Mucosa of descending colon (tissue), 3 donors: ENCODE data around the gene PHF2. TPM values are rescaled to one million over a fixed set of nuclear protein-coding genes. Genes with fewer than 3 reads are reported as not detected.
A peak's percentile ranks its signal among the peaks of the same experiment; 100 is the strongest.

ENCODE experiments used
- ATAC-seq: fragments of 200-7000 bp; cut with Tn5 transposase; one replicate; pipeline ENCODE4 v1.9.1; 2020; ENCODE audit warnings: mild to moderate bottlenecking, moderate library complexity
- DNase-seq, 3 donors: peaks; one replicate each; pipeline ENCODE4 v3.0.0-alpha.2; 2020
- H3K36me3 ChIP-seq: fragments of 200-600 bp; one replicate; pipeline ENCODE4 v1.8.0; 2021; ENCODE audit warnings: low read depth, mild to moderate bottlenecking
- H3K4me1 ChIP-seq: fragments of 200-600 bp; one replicate; pipeline ENCODE4 v1.8.0; 2021; ENCODE audit warnings: low read depth, mild to moderate bottlenecking
- H3K4me3 ChIP-seq: fragments of 200-600 bp; one replicate; pipeline ENCODE4 v1.8.0; 2021; ENCODE audit warnings: mild to moderate bottlenecking
- H3K9me3 ChIP-seq: fragments of 200-600 bp; one replicate; pipeline ENCODE4 v1.8.0; 2021; ENCODE audit warnings: mild to moderate bottlenecking
- CTCF ChIP-seq: fragments of 200-600 bp; IDR thresholded peaks from one replicate; pipeline ENCODE4 v1.8.0; 2022; ENCODE audit warnings: antibody characterized with exemption, mild to moderate bottlenecking
- intact Hi-C, 2 donors: fragments of 100-400 bp; cut with DNase I in 1 of 2; cut with micrococcal nuclease in 1 of 2; formaldehyde crosslinking; loops; one replicate each; pipeline versions ENCODE4 v1.11.0 to v1.11.1; 2022; cut with DNase I, micrococcal nuclease
- total RNA-seq, 3 donors: library from RNA; stranded (reverse); fragmentation: NEBNext Ultra II Directional in 2 of 3; extraction: Animal tissue kit (Norgen Biotek cat#: 25700) in 2 of 3; gene quantifications; one replicate each; pipeline versions ENCODE4 v1.2.1 to v1.2.4, GENCODE V29; 2021 to 2023
- donor health status: DM: no; HTN: no; CAD: no; lungs with moderate emphysema.
- donor health status: DM: no; HTN: no; CAD: no.
- donor health status: DM: no; HTN: yes; CAD: no.

Gene PHF2
- total RNA-seq, 3 donors from 2014 or later: 19.1 to 42.9 (median 21.7) TPM

GRCh38 chr9:93567271-93567959 is 9.0 kb upstream of the PHF2 start:
- DNase-seq: no peak
- peak; percentile 1 for ATAC-seq
- intact Hi-C loops: no loop called here

GRCh38 chr9:93568169-93568568 is 8.2 kb upstream of the PHF2 start:
- H3K9me3 ChIP-seq: peaks cover 3% of the 10 kb centered on the region
- no peak for DNase-seq
- no peak overlapping the region for H3K4me3 ChIP-seq
- intact Hi-C loops: no loop called here
- peaks cover 9% of the 10 kb centered on the region for H3K4me1 ChIP-seq
- no peaks in the 10 kb centered on the region for H3K36me3 ChIP-seq
- no peak for TF ChIP-seq CTCF
- ATAC-seq: no peak

More at GRCh38 chr9:93567271-93567959, 9.0 kb upstream of the PHF2 start:
- H3K4me3 ChIP-seq: no peak overlapping the region
- peaks cover 6% of the 10 kb centered on the region for H3K36me3 ChIP-seq
- peaks cover 9% of the 10 kb centered on the region for H3K4me1 ChIP-seq
- peaks cover 3% of the 10 kb centered on the region for H3K9me3 ChIP-seq
- no peak for TF ChIP-seq CTCF

GRCh38 chr9:93569621-93570174 is 6.7 kb upstream of the PHF2 start:
- no peak for ATAC-seq
- DNase-seq: no peak
- Histone ChIP-seq H3K9me3 (peaks cover 3% of the 10 kb centered on the region), H3K4me3 (no peak overlapping the region), H3K4me1 (peaks cover 9% of the 10 kb centered on the region), H3K36me3 (no peaks in the 10 kb centered on the region)
- no peak for TF ChIP-seq CTCF
- intact Hi-C loops: no loop called here

- Histone ChIP-seq H3K4me3 (no peak overlapping the region), H3K9me3 (peaks cover 3% of the 10 kb centered on the region), H3K4me1 (peaks cover 13% of the 10 kb centered on the region), H3K36me3 (no peaks in the 10 kb centered on the region)
- intact Hi-C loops: no loop called here
- DNase-seq (no peak), ATAC-seq (no peak)
- TF ChIP-seq CTCF: no peak
These were observed 4.2 kb upstream of the PHF2 start for GRCh38 chr9:93572221-93572620.

GRCh38 chr9:93572636-93573515 is 3.5 kb upstream of the PHF2 start:
- Histone ChIP-seq H3K36me3 (no peaks in the 10 kb centered on the region), H3K4me1 (peaks cover 10% of the 10 kb centered on the region), H3K9me3 (peaks cover 3% of the 10 kb centered on the region), H3K4me3 (no peak overlapping the region)
- intact Hi-C loops: no loop called here
- TF ChIP-seq CTCF: no peak
- no peak for ATAC-seq
- no peak for DNase-seq
